Bone marrow (tissue), 2 donors: Measurements from ENCODE around the gene NTRK3.

Experiments used
- DNase-seq, 2 donors: peaks; one replicate each; lab custom pipeline; 2025; lab: John Stamatoyannopoulos, UW

NTRK3 gene

GRCh38 chr15:88179562-88179961 is 77.0 kb downstream of the NTRK3 start:
- DNase-seq, result no peak

DNA sequence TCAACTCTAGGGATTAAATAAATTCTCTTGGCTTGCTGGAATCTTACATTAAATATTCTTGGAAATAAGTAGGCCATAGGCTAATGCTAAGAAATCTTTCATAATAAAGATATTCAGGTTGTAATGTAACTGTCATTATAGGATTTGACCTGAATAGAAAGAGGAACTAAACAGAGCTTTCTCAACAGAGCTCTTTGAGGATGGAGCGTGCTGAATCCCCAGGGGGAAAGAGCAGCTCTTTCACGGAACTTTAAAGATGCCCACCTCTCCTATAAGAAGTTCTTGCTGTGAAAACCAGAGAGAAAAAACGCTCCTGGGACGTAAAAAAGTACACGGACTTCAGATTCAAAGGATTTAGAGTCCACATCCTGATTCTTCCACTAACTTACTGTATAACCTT is 77.9 kb downstream of the NTRK3 start:
- DNase-seq, result no peak

- DNase-seq, result no peak
Measured at GRCh38 chr15:88177451-88177850, 79.1 kb downstream of the NTRK3 start.

GRCh38 chr15:88174571-88174970 is 82.0 kb downstream of the NTRK3 start:
- DNase-seq, result no peak

DNA sequence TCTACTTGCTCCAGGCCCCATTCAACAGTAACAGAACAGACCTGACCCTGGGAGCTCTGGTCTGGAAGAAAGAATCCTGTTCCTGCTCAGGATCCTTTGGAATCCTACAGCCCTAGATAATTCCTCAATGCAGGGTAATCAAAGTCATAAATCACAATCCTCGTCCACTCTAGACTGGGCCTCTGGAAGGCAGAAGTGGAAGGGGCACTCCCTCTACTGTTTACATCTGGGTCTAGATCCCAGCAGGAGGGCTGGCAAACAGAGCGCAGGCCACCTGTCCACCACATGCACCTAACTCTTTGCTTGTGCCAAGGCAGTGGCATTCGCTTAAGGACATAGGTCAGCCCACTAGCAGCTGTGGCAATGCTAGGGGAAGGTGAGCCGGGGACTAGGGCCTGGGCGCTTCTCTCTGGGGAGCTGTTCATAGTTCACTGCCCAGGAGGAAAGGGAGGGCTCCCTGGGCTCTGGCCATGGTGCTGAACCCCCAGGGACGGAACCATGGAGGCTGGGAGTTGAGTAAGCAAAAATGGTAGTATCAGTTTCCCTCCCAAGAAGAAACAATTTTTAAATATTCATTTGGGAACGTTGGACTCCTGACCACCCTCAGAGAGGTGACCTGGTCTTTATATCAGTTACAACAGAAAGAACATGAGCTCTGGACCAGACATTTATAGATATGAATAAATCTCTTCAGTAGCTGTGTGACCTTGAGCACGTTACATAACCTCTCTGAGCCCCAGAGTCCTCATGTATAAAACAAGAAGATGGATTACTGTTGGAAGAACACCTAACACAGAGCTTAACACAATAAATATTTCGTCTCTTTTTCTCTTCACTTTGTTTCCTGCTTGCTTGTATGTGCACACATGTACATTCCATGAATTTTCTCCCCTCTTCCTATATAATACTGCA is 90.2 kb downstream of the NTRK3 start:
- no peak for DNase-seq

DNA sequence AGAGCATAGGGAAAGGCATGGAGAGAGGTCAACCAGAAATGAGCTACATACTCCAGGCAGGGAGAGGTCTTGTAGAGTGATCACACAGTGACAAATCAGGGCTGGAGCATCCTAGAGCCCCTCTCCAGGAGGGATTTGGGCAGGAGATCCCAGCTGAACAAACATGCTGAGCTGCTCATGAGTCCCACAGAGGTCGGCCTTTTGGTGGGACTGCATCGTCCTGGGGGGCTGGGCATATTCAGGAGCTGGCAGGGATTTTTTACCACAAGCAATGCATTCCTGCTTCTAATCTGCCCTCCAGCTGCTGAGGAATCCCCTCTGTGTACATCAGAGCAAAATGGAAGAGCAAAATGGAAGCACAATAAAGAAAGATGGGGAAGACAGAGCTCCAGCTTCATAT is 94.9 kb downstream of the NTRK3 start:
- DNase-seq, result no peak

DNA sequence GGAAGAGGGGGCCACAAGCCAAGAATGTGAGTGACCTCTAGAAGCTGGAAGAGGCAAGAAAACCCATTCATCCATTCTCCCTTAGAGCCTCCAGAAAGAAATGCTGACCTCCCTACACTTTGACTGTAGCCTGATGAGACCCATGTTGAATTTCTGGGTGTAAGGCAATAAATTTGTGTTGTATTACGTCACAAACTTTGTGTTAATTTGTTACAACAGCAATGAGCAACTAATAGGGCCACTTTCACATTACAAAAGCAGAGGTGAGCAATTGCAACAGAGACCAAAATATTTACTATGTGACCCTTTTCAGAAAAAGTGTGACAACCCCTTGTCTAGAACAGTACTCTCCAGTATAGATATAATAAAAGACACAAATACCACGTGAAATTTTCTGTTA is 101.2 kb downstream of the NTRK3 start:
- no peak for DNase-seq

DNA sequence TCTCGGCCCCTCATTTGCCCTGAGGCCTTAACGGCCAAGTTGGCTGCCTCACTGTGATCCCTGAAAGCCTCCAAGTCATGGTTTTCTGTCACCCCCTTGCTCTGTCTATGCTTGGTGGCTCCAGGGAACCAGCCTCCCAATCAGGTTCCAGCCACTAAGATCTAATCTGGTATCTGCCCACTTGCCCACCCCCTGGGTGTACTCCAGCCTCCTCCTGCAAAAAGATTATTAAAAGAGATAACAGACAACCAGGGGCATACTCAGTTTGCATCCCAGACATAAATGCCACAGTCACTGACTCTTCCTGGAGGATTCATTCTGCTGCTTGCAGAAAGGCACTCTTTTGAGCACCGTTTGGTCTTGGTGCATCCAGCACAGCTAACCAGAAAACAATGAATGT is 103.9 kb downstream of the NTRK3 start:
- DNase-seq, result no peak

- DNase-seq, result no peak
Measured at GRCh38 chr15:88147760-88148159, 108.8 kb downstream of the NTRK3 start.

DNA sequence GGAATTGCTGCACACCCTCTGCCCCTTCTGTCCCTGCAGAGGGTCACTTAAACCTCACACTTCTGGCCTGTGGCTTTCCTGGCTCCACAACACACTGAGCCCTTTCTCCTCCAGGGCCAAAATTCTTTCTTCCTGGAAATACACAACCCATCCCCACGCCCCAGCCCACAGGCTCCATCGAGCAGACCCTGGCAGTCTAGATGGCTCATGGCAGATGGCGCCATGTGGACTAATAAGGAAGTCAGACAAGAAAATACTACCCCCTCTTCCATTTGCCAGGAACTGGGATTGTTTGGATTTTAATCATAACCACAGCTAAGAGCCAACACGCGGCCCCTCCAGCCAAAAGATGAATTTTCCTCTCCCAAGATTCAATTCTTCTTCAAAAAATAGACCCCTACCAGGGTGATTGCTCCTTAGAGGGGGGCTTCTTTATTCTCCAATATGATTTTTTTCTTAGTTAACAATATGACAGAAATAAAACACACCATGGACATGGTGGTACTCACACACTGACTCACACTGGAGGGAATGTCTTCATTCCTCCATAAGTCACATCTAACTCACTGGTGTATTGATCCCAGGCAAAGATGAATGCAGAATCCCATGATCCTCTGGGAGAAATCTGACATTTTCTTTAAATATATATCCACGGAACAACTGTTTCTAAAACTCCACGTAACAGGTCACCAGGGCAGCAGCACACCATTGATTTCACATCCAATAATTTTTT is 111.5 kb downstream of the NTRK3 start:
- no peak for DNase-seq

GRCh38 chr15:88142121-88142520 is 114.4 kb downstream of the NTRK3 start:
- DNase-seq, result no peak

DNA sequence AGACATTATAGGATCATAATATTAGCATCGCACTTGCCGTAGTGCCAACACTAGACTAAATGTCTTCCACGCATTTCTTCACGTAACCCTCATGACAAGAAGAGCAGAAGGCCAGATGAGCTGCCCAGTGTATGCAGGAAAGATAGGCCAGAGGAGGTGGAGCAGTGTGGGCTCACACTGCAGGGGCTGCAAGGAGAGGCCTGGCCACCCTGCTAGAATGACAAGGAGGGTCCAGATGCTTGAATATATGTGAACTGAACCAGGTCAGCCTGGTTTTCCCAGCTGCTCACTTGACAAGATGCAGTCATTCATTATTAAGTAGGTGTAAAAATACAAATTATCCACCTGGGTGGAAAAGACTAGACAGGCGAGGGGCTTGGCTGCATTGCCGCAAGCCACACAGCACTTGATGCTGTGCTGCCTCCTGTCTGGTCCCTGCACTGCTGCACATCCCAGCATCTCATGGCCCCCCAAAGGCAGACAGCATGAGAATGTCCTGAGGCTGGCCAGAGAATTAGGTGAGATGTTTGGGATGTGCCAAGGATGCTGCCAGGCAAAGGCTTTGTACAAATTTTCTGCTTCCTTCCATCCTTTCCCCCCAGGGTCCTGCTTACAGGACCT is 115.2 kb downstream of the NTRK3 start:
- DNase-seq, result no peak

GRCh38 chr15:88140398-88140797 is 116.1 kb downstream of the NTRK3 start:
- DNase-seq, result no peak

- no peak for DNase-seq
Measured at GRCh38 chr15:88139936-88140335, 116.6 kb downstream of the NTRK3 start.

DNA sequence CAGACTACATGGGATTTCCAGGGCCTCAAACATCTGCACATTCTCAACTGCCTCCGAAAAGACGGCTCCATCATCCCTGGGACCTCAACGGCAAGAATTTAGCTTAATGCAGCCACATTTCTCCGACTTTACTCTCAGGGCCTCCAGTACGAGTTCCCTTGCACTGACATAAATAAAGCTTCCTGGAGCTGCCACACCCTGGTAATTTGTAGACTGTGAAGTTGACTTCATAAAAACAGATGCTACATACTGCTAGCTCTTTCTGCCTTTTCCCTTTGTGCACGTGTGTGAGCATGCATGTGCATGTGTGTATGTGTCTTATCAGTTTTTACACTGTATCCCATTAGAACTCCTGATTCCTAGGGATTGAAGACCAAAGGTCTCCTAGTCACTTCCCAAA is 122.7 kb downstream of the NTRK3 start:
- no peak for DNase-seq

GRCh38 chr15:88132499-88132898 is 124.0 kb downstream of the NTRK3 start:
- DNase-seq, result no peak

DNA sequence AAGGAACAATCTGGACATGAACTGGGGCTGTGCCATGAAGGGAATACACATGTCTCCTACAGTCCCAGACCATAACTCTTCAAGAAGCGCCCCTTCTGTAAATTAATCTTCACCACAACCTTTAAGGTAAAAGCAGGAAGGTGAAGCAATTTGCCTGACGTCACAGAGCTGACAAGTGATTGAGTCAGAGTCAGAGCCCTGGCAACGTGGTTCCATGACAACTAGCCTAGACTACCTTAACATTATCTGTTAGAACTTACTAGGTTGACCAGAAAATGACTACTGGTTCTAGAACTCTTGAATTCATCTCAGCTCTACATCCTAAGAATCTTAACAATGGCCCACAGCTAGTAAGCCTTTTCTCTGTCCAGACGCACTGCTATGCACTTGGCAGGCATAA is 124.6 kb downstream of the NTRK3 start:
- no peak for DNase-seq

- no peak for DNase-seq
Measured at GRCh38 chr15:88127432-88127790, 129.1 kb downstream of the NTRK3 start.

DNA sequence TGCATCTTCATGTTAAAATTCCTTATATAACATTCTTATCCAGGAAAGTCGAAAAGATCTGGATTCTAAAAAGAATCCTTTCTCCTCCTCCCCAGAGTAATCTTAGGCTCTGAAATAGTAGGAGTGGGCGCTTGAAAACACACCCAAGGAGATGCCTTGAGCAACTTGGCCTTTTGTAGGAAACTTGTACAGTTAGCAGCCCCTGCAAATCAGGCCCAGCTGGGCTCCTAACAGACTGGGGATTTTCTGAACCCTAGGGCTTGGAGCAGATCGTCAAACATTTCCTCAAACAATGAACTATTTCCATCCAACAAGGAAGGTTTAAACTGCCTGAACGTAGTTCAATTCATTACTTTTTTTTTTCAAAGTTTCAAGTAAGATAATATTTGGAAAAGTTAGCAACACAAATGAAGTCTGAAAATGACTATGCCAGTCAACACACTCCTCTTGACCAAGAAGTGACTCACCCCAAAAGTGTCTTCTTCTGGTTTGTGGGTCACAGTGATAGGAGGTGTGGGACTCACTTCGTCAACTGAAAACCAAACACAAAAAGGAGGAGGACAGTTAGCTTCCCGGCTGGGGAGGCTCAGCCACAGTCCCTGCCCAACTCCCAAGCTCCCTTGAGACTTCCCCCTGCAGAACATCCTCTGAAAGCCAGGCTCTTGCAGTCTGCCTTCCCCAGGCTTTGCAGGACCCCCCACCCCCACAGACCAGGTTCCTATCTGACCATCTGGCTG is 129.7 kb downstream of the NTRK3 start:
- DNase-seq, result no peak

DNA sequence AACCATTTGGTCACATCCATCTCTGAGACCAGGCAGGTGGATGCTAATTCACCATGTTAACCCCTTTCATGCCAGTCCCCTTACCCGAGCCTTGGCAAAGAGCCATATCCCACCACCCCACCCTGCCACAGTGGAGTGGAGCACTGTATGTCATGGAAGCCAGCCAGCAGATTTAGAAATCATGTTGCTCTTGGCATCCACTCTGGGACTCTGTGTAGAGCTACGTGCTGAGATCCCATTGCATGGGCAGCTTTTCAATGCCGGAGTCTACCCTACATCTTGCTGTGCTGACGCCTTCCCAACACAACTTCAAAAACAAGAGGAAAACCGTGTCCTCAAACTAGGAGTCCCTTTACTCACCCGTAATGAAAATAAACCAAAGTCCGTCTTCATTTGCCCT is 131.0 kb downstream of the NTRK3 start:
- DNase-seq, result no peak

DNA sequence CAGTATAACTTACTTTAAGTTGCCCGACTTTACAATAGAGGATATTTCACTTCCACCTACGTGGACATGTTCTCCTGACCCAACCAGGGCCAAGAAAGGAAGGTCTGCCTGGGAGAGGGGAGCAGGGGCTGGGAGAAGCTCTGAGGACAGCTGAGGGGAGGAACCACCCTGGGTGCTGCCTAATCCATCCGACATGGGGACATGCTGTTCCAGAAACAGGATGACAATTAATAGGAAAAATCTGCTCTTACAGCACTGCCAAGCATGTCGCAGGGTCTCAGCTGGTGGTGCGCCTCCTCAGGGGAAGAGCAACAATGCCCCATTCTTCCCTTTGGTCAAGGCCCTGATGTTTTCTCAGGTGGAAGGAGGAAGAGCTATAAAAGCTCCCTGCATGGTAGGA is 132.3 kb downstream of the NTRK3 start:
- no peak for DNase-seq

DNA sequence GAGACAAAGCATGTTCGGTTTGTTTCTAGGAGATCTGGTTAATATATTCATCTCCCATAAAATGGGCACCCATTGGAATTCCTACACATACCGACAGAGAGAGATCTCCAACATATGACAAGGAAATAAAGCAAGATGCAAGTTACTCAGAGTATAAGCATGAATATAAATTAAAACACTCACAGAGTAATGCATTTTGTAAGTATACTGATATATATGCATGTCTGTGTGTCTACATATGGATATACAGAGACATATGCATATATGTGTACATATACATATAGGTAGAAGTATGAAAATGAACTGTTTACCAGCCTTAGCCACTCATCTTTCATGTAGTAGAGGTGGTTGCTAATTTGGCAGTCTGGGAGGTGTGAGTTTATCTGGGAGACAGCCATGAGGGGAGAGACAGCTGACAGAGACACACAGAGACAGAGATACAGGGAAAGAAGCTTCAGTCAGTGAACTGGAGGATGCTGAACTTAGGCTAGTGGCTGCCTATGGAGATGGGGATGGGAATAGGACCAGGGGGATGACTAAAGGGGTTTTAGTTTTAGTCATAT is 134.5 kb downstream of the NTRK3 start:
- DNase-seq, result no peak
